GM18868 (cell line): Measurements from ENCODE around the gene PDE1A.
A peak's percentile ranks its signal among the peaks of the same experiment; 100 is the strongest.

Experiments
- ATAC-seq: cut with Tn5 transposase; IDR thresholded peaks from one replicate; pipeline ENCODE4 v1.9.1; 2021; ENCODE audit warnings: mild to moderate bottlenecking, moderate library complexity; ENCODE audit not compliant: unreplicated experiment

The PDE1A gene

DNA sequence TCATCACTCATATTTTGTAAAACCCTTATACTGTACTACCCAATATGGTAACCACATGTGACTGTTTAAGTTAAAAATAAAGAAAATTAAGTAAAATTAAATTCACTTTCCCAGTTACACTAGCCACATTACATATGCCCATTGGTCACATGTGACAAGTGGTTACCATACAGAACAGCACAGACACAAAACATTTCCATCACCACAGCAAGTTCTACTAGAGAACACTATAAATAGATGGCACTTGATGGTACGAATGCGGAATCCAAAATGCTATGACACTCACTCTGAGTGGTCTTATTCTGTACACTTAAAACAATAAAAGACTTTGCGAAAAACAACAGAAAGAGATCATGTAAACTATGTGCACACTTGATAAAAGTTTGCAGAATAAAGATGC, 202.2 kb downstream of the PDE1A start:
- ATAC-seq: no peak

DNA sequence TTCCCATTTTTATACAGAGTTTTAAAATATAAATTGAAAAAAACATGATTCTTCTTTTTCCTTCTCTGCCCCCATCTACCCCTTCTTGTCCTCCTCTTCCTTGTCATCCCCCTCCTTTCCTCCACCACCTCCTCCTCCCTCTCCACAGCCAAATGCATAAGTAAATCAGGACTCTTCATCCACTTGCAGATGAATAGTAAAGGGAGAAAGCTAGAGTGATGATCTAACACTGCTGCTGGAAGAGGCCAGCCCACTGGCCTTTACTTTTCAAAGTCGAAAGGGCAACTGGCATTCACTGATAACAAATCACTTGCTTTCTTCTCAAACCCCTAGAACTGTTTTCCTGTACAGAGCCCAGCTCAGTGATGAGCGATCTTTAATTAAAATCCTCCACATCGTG, 205.8 kb downstream of the PDE1A start:
- no peak for ATAC-seq

DNA sequence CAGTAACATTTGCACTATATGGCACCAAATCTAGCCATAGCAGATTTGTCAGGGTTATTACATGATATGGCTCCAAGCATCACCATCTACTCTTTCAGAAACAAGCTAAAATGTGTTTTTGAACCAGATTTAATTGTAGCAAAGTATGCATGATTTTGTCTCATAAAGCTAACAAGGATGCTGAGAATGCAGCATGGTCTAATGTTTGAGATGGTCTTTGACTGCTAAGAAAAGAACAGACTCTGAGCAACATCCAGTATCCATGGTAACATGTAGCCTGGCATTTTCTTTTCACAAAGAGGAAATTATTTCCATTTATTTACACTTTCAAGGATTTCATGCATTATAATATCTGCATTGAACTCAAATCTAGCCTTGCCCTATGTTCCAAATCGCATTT, 206.5 kb downstream of the PDE1A start:
- no peak for ATAC-seq

DNA sequence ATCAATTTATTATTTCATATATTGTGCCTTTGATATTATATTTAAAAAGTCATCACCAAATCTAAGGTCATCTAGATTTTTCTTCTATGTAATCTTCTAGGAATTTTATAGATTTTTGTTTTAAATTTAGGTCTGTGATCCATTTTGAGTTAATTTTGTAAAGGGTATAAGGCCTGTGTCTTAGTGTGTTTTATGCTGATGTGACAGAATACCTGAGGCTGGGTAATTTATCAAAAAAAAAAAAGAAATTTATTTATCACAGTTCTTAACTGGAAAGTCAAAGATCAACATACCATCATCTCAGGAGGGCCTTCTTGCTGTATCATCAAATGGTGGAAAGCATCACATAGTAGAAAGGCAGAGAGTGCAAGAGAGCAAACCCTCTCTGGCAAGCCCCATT, 216.2 kb downstream of the PDE1A start:
- ATAC-seq: no peak

DNA sequence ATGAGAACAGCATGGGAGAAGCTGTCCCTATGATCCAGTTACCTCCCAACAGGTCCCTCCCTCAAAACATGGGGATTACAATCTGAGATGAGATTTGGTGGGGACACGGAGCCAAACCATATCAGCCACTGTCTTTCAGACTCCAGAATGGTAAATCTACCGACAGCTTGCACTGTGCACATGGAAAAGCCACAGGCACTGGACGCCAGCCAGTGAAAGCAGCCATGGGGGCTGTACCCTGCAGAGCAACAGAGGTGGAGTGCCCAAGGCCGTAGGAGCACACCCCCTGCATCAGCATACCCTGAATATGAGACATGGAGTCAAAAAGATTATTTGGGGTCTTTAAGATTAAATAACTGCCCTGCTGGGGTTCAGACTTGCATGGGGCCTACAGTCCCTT, 218.4 kb downstream of the PDE1A start:
- no peak for ATAC-seq

DNA sequence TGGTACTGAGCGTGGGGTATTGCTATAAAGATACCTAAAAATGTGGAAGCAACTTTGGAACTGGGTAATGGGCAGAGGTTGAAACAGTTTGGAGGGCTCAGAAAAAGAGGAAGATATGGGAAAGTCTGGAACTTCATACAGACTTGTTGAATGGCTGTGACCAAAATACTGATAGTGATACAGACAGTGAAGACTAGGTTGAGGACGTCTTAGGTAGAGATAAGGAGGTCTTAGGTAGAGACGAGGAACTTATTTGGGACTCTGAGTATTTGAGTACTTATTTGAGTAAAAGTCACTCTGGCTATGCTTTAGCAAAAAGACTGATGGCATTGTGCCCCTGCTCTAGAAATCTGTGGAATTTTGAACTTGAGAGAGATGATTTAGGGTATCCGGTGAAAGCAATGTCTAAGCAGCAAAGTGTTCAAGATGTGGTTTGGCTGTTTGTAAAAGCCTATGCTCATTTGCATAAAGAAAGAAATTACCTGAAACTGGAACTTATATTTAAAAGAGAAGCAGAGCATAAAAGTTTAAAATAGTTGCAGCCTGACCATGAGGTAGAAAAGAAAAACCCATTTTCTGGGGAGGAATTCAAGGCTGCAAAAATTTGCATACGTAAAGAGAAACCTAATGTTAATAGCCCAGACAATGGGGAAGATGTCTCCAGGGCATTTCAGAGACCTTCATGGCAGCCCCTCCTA, 219.6 kb downstream of the PDE1A start:
- ATAC-seq: peak; percentile 73

DNA sequence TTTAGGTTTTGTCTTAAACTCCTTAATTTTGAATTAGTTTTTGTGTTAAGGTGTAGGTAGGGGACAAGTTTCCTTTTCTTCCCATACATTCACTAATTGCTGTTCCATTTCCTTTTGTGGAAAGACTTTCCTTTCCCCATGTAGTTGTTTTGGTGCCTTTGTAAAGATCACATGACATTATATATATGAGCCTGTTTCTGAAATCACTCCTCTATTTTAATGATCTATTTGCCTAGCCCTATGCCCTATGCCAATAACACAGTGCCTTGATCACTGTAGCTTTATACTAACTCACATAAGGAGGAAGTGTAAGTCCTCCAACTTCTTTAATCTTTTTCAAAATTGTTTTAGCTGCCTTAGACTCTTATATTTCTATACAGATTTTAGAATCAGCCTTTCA, 229.3 kb downstream of the PDE1A start:
- no peak for ATAC-seq

DNA sequence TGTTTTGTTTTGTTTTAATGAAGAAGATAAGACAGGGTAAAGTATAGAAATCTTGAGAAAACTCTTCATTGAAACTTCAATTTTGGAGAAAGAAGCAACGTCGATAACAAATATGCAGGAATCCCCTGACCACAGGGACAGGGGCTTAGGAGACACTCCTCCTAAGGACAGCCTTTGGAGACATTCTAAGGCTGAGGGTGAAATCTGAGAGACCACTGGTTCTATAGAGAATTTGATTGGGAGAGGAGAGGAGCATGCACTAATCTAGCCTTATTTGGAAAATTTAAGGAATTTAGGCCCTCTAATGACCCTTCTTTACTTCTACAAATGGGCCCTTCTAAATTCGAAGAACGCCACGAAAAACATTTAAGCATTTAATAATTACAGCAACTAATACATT, 233.5 kb downstream of the PDE1A start:
- no peak for ATAC-seq

DNA sequence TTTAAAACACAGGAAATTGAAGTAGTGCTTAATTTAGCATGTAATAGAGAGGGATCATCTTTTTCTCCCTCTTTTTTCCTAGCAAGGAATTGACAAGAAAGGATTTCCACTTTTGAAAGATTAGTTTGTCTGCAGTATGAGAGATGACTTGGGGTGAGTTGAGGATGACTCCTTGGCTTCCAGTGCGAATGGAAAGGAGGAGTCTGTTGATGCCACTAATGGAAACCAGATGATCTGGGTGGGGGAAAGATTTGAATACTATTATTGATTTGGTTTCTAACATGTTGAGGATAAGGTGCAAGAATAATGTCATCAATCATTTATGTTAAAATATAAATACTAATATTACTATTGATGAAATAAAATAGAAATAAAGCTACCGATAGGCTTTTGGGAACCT, 235.8 kb downstream of the PDE1A start:
- ATAC-seq: no peak

DNA sequence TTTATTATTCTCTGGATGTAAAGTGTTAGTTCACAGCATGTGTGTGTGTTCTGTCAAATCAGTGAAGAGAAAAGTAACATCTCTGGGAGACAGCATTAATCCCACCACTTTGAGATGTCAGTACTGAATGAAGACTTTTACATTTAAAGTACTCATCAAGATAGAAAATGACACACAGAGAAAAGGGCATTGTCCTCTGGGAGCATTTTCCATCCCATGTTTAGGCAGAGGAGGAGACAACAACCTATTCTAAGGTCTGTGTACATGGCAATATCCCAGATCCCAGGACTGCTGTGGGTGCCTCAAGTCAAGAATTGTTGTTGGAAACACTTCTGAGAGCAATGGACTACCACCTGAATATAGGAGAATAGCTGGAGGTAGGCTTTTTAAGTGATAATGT, 239.7 kb downstream of the PDE1A start:
- ATAC-seq: no peak

DNA sequence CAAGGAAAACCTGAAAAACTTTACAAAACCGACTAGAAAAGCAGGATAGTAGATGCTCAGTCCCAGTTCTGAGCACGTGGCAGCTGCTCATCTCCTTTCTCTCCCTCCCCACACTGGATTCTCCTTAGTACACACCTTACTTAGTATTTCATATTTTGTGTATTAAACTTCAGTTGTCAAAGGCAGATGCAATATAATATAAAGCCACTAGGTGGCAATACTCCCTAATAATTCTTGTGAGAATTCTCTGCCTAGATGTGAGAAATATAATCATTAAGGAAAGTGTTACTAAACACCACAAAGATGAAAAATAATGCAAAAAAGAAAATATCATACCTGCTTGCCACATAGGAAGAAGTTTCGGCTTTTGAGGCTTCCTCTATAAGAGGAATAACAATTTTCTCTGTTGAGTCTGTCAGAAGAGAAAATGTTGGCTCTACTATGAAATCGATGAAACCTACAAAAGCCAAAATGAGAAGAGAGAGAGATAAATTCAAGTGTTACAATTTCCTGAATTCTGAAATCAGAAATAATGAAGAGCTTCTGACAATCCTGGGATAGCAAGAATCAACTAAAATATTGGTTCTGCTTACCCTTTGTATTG, 240.6 kb downstream of the PDE1A start:
- peak; percentile 83 for ATAC-seq

DNA sequence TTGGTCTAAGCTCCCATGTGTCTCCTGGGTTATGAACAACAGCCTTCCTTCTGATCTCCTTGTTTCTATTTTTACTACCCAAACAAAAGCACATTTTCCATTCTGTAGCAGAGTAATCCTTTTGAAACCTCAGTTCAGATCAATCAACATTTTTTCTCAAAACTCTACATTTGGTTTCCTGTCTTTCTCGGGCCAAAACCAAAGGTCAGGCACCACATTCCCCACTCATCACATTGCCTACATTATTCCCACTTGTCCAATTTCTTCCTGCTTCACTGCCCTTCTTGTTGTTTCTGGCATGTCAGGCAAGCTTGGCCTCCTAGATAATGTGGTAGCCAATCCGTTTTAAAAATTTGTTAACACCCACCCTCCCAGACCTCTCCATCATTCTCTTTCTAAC, 244.4 kb downstream of the PDE1A start:
- no peak for ATAC-seq

DNA sequence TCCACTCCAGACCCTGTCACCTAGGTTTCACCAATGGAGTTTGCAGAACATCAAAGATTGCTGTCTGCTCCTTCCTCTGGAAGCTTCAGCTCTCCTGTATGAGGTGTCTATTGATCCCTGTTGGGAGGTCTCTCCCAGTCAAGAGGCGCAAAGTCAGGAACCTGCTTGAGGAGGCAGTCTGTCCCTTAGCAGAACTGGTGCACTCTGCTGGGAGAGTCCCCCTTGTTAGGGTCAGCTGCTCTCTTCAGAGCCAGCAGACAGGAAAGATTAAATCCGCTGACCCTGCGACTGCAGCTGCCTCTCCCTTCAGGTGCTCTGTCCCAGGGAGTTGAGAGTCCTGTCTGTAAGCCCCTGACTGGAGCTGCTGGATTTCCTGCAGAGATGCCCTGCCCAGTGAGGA, 245.5 kb downstream of the PDE1A start:
- no peak for ATAC-seq

DNA sequence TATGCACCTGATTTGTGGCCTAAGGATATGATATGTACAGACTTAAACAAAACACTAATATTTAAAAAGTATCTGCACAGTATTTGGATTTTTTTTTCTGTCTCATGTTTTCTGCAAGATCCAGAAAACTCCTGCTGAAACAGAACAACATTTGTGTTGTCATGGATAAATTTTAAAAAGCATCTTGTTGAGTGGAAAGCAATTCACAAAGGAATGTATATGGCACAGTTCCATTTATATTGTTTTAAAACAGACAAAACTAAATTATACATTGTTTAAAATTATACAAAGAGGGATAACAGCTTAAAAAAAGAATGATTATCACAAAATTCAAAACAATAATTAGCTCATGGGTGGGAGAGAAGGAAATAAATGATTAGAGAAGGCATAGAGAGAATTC, 247.7 kb downstream of the PDE1A start:
- ATAC-seq: no peak

DNA sequence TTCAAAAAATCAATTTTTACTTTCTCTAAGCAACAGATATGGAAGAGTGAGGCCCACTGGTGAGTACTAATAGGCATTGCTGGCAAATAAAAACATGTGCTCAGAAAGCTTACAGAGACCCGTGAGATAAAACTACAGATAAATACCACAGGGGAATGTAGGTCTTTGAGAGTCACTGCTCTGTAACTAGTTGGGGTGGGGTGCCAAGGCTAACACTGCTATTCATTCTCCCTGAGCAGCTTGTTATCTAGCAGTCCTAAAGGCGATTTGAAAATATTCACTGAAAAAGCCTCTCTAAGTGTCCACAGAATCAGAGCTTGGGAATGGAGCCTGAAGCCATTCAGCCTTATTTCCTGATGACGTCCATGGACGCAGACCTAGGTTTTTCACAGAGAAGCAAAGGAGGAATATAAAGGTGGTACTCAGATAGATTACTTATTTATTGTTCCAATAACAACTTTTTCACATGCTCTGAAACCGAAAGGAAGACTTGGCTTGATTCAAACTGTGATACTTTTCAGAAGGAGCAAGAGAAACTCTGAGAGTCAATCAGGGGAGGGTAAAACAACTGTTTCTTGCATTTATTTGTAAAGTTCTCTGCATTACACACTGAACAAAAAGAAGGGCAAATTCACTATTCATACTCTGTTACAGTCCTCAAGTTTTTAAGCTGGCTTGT, 252.8 kb downstream of the PDE1A start:
- no peak for ATAC-seq

DNA sequence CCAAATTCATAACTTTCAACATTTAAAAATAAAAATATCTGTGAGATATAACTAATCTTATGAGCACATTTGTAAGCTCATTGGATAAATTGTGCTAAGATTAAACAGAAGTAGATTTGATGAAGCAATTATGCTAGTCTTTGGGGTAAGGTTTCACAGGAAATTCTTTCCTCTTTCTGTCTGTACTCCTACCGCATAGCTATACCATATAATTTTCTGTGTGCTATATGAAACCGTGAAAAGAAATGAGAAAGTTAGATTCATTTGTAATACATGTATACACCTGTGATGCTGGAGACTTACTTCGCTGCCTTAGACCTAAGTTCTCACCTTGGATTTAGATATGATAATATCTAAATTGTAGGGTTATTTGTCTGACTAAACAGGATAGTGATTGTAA, 256.5 kb downstream of the PDE1A start:
- ATAC-seq: no peak

DNA sequence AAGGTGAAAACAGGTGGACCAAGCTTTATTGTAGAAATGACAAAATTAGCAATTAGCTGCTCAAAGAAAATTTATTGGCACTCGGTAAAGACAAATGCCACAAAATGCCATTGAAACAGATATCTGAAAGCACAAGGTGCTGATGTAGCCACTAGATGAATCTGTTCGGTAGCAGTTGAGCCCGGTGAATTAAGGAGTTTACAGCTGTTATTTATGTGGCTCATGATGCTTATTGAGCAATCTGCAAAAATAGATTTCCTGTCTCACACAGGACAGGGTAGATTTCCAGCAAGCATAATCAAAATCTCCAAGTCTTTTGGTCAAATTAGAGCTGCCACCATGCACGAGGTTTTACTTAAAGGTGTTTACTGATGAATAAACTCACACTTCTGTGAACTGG, 259.0 kb downstream of the PDE1A start:
- no peak for ATAC-seq

DNA sequence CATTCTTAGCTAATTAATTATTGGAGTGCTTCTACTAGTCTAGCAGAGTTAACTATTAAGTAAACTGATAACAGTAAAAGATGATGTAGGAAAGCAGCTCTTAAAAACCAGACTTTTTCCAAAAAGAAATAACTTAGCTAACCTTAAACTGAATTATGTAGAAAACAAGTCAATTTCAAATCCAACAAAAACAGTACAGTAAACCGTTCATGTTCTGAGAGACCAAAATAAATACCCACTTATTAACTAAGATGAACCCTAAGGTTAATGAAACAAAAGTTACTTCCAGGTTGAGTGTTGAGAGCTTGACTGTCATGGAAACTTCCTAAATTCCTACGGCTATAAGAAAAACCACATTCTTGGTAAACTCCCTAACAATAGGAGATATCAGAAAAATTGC, 260.0 kb downstream of the PDE1A start:
- no peak for ATAC-seq

DNA sequence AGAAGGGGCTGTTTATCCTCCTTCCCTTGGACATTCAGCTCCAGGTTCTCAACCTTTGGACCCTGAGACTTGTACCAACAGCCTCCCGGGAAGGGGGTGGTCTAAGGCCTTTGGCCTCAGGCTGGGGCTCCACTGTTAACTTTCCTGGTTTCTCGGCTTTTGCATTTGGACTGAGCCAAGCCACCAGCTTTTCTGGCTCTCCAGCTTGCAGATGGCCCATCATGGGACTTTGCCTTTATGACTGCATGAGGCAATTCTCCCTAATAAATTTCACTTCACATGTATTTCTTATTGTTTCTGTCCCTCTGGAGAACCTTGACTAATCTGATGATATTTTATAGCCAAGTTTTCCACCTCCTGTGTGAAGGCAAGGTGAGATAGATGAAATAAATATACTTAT, 260.4 kb downstream of the PDE1A start:
- ATAC-seq: no peak

DNA sequence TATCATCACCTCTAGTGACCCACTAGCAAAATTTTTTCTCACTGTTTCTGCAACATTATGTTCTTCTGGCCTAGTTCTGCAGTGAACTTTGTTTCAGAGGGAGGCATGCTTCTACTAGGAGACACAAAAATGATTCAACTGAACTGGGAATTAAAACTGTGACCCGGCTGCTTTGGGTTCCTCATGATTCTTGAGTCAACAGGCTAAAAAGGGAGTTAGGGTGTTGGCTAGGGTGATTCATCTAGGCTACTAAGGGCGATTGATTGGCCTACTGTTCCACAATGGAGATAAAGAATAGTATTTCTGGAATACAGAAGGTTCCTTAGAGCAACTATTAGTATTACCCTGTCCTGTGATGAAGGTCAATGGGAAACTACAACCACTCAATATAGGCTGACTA, 261.6 kb downstream of the PDE1A start:
- no peak for ATAC-seq

DNA sequence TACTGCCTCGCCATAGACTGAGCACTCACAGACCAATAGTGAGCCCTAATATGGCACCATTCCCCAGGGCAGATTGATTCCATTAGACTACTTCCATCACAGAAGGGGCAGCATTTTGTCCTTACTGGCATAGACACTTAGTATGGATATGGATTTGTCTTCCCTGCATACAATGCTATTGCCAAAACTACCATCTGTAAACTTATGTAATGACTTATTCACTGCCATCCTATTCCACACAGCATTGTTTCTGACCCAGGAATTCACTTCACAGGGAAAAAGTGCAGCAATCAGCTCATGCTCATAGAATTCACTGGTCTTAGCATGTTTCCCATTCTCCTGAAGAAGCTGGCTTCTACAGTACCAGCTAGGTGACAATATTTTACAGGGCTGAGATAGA, 262.1 kb downstream of the PDE1A start:
- no peak for ATAC-seq

DNA sequence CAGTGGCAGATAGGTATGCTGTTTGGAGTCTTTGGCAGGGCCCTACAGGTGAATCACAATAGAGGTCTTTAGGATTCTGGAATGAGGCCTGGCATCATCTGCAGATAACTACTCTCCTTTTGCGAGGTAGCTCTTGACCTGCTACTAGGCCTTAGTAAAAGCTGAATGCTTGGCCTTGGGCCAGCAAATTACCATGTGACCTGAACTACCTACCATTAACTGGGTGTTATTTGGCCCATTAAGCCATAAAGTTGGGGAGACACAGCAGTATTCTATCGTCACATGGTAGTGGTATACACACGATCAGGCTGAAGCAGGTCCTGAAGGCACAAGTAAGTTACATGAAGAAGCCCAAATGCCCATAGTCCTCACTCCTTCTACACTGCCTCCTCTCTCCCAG, 263.0 kb downstream of the PDE1A start:
- ATAC-seq: no peak

DNA sequence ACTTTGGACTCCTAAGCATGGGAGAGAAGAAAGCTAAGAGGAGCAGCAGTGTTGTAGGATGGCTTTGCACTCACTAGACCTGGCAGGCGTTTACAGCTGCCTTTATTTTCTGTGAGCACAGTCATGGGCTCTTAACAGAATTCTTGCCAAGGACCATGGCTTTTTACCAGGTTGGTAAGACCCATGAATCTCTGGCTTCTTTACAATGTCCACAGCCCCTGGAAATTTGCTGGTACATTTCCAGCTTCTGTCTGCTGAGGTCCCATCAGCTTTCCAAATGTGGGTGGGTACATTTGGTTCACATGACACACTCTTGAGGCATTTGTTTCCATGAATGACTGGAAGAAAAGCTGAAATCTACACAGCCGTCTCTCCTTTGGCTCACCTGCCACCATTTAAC, 278.5 kb downstream of the PDE1A start:
- ATAC-seq: no peak
